Measurements from ENCODE around the gene OR9G4.

GRCh38 chr11:56693428-56693827 lies 55.1 kb downstream of the OR9G4 start:
- TF ChIP-seq CTCF (IDR thresholded peaks at IDR 0.05; ENCODE audit: low read length) (no peak), EZH2 (IDR thresholded peaks at IDR 0.05; ENCODE audit: borderline replicate concordance, low read length) (no peak)

Data from OCI-LY1 (cell line).